Inflammatory macrophage treated with lipopolysaccharide for 4 hours (primary cell): ENCODE results near the gene ERFE.
"Not testable (repeated sequence)": the region's sequence is repeated elsewhere in the genome, so short reads cannot be mapped to it uniquely, and the experiment has no call there.

Source experiments
- DNase-seq: peaks from one replicate; pipeline ENCODE4 v3.0.0-alpha.2; 2020

ERFE gene

DNA sequence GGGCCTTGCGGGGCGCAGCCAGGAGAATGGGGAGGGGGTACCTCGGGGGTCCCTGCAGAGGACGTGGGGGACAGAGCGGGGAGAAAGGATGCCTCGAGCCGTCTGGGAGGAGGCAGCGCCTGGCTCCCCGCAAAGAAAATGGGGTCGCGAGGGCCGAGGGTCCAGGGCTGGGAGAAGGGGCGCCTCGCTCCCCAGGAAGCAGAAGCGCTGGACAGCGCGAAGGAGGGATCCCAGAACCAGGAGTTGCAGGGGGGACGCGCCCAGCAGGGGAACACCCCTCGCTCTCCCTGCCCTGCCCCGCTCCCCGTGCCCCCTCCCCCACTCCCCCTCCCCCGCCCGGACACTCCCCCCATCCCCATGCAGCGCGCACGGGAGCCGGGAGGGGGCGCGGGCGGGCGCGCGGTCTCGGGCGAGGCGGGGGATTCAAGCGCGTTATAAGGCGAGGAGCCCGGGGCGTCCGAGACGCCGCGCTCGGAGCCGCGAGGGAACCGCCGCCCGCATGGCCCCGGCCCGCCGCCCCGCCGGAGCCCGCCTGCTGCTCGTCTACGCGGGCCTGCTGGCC is at the start of gene ERFE:
Gene ERFE, plus strand, starts transcription at position 462 of the 562 bp plus-strand sequence. Its CDS starts 38 bp downstream, at position 500.
- DNase-seq: peak; percentile 29

- DNase-seq: no peak
Observed at GRCh38 chr2:238113611-238114010, 45.2 kb upstream of the ERFE start.

- DNase-seq: no peak
Observed at GRCh38 chr2:238114331-238114841, 44.4 kb upstream of the ERFE start.

- no peak for DNase-seq
Observed at GRCh38 chr2:238114851-238115660, 43.7 kb upstream of the ERFE start.

DNA sequence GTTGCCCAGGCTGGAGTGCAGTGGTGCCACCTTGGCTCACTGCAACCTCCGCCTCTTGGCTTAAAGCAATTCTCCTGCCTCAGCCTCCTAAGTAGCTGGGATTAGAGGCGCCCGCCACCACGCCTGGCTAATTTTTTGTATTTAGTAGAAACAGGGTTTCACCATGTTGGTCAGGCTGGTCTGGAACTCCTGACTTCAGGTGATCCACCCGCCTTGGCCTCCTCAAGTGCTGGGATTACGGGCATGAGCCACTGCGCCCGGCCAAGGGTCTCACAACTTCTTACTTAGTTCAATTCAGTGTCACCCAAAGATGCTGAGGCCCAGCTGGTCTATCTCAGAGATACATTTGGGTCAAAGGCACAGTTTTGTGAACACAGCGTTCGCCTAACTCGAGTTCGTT is 43.1 kb upstream of the ERFE start:
- not testable (repeated sequence) for DNase-seq

DNA sequence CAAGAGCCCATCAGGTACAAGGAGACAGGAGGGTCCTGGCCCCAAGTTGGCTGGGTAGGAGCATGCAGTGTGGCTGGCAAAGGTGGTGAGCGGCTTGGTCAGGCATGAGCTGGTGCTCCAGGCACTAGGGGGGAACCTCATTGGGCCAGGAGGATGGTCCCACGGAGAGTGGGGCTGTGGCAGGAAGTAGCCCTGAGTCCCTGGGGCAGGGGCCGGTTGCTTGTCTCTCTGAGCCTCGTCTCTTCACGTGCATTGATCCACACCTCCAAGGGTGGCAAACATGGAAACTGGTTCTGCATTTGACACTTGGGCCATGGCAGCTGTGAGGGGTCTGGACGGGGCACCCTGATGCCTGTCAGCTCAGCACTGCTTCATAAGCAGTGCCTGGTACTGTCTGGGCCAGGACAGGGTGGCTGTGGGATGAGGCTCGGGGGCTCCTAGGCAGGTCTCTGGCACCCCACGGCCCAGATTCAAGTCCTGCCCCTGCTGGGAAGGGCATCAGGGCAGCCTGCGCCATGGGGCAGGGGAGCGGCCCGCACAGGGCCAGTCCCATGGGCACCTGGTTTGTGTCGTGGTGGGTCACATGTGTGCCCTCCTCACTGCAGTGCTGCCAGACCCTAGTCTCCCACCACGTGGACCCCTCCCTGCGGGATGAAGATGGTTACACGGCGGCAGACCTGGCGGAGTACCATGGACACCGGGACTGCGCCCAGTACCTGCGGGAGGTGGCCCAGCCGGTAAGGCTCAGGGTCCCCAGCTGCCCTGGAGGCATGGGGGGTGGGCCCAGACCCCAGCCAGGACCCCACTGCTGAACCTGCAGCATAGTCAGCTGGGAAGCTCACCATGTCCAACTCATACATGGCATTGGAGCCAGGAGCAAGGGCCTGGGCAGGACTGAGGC is 42.2 kb upstream of the ERFE start:
- no peak for DNase-seq

GRCh38 chr2:238117199-238118154 is 41.3 kb upstream of the ERFE start:
- no peak for DNase-seq

DNA sequence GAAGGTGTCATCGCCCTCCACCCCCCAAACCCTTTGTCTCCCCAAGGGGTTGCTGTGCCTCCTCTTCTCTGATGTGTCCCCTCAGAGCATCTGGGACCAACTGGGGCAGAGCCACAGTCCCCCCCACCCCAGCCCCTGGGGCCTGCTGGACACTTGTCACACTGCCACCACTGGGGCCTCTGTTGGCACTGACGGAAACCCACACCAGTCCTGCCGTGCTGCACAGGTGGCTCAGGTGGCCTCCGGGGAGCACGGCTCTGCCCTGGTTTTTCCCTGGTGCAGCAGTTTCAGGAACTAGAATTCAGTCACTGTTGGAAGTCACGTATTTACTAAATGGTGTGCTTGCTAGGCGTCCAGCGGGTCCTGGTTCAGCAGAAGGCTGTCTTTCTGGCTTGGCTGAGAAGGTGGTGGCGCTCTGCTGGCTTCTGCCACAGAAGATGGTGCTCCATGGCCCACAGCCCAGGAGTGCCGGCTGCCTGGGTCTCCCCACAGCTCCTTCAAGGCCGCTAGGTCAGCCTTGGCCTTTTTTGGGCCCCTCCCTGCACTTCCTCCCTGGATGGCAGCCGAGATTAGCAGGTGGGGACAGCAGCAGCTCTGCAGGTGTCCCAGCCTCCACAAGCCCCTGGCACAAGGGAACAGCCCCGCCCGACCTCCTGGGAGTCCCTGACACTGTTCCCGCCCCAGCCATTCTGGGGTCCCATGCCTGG is 38.9 kb upstream of the ERFE start:
- DNase-seq: no peak

DNA sequence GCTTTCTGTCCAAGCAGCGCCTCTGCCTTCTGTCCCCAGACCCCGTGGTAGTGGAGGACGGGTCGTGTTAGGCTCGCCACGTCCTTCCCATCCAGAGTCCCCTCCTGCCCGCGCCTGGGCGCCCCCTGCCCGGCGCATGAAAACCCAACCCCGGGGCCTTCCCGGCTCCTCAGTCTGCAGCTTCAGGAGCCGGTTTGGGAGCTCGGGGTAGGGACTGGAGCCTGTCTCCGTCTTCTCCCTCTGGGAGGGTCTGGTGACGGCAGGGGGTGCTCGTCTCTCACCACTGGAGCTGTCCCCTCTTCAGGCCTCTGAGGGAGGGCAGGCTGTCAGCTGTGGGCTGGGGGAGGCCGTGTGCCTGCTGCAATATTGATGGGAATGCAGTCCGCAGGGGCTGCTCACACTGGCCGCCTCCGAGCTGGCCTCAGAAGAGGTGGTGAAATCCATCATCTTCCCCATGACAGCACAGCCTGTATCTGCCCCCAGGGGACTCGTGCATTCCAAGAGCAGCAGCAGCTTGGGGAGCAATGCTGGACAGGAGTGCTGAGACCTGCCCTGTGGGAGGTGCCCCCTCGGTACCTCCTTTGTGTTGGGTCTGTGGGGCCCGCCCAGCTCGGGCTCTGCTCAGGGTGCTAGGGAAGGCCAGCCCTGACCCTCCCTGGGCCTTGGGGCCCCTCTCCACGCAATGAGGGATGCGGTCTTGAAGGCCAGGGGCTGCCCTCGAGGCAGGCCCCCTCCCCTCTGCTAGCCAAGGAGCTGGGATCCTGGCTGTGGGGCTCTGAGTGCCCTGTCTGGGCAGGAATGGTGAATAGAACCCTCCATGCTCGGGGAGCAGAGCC is 38.1 kb upstream of the ERFE start:
- DNase-seq: no peak

DNA sequence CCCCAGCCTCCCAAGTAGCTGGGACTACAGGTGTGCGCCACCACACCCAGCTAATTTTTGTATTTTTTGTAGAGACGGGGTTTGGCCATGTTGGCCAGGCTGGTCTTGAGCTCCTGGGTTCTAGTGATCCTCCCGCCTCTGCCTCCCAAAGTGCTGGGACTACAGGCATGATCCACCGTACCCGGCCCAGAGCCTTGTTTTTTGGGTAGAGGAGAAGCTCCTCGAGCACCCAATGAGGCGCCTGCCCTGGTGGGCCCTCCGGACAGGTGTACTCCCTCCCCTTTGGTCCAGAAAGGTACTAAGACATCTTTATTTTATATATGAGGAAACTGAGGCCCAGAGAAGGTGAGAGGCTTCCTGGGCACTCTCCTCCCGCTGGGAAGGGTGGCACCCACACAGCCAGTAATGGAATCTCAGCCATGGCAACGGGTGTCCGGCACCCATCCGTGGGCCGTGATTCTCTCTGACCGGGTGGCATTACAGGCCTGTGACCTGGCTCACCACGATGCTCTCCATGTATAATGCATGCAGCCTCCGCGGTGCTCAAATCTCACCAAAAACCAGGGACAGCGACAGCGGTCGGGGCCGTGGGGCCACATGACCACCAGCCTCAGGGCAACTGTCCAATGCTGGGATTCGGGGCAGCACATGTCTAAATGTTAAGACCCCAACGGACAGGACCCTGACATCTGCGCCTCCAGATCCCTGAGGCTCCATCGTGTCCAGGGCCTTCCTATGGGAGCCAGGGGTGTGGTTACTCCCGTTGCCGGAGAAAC is 37.1 kb upstream of the ERFE start:
- DNase-seq: no peak

DNA sequence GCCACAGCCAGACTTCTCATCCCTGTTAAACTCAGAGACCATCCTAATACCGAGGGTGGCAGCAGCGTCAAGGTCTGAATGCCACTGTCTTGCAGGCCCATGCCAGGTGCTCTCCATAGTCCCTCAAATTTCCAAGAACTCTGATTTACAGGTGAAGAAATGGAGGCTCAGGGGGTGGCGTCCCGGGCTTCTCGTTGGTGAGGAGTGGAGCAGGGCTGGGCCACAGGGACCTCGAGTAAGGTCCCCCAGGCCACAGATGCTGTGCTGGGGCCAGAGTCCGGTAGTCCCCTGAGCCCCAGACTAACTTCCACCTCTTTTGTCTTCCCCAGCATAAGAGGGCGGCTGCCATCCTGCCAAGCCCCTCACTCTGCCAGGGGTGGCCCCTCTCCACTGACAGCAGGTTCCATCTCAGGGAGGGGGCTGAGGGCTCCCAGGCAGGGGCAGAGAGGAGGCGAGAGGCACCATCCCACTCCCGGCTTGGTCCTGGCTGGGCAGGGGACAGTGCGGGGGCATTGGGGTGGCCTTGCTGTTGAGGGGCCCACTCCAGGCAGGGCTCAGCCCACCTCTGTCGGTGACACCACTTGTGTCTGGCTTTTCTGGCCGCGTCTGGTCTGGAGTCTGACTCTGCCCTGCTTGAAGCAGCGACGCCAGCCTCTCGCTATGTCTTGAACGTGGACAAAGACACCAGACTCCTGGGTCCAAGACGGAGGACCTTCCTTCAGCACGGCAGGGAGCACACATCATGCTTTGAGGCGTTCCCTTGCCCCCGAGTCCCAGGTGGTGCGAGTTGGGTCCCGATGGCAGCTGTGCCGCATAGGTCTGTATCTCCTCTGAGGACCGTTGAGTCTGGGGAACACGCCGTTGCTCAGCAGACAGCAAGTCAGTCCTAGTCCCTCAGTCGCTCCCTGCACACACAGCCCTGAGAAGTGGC is 36.2 kb upstream of the ERFE start:
- DNase-seq: no peak

- no peak for DNase-seq
Observed at GRCh38 chr2:238123218-238123971, 35.4 kb upstream of the ERFE start.

GRCh38 chr2:238123991-238124470 is 34.7 kb upstream of the ERFE start:
- no peak for DNase-seq

- DNase-seq: no peak
Observed at GRCh38 chr2:238124488-238125126, 34.2 kb upstream of the ERFE start.

- no peak for DNase-seq
Observed at GRCh38 chr2:238125127-238125885, 33.5 kb upstream of the ERFE start.

GRCh38 chr2:238126338-238126737 is 32.4 kb upstream of the ERFE start:
- no peak for DNase-seq
